Gastrocnemius medialis (tissue), 4 donors: ENCODE results near the gene URM1. TPM values are rescaled to one million over a fixed set of nuclear protein-coding genes. Genes with fewer than 3 reads are reported as not detected.
A peak's percentile ranks its signal among the peaks of the same experiment; 100 is the strongest.

Source experiments
- ATAC-seq, 2 donors: fragments of 150-250 bp; one replicate each; pipeline ENCODE4 v1.9.1; 2016
- DNase-seq, 2 donors: peaks; one replicate each; pipeline ENCODE4 v3.0.0-alpha.2; 2019
- H3K27ac ChIP-seq, 4 donors: fragments of 200-600 bp; sonication (generic); 1 replicate in 1 of 4; 2 replicates in 3 of 4; pipeline ENCODE4 v1.5.1; 2016 to 2018; ENCODE audit warnings: mild to moderate bottlenecking in 2 of 4, moderate library complexity in 1 of 4
- H3K27me3 ChIP-seq, 3 donors: fragments of 200-600 bp; sonication (generic) in 2 of 3; 1 replicate in 1 of 3; 2 replicates in 2 of 3; pipeline versions ENCODE4 v1.5.1 to v1.6.0; 2016 to 2019; ENCODE audit warnings: mild to moderate bottlenecking in 1 of 3, moderate library complexity in 1 of 3
- H3K36me3 ChIP-seq, 2 donors: fragments of 200-600 bp; sonication (generic) in 1 of 2; one replicate each; pipeline ENCODE4 v1.5.1; 2017 to 2018
- H3K4me1 ChIP-seq, 2 donors: fragments of 200-600 bp; sonication (generic) in 1 of 2; one replicate each; pipeline ENCODE4 v1.5.1; 2016 to 2017; ENCODE audit warnings: mild to moderate bottlenecking in 2 of 2
- H3K4me3 ChIP-seq, 4 donors: fragments of 200-600 bp; sonication (generic) in 3 of 4; 1 replicate in 1 of 4; 2 replicates in 3 of 4; pipeline ENCODE4 v1.5.1; 2016 to 2019; ENCODE audit warnings: mild to moderate bottlenecking in 2 of 4
- H3K9me3 ChIP-seq, 3 donors: fragments of 200-600 bp; sonication (generic) in 2 of 3; 1 replicate in 1 of 3; 2 replicates in 2 of 3; pipeline ENCODE4 v1.5.1; 2016 to 2019
- CTCF ChIP-seq, 5 experiments: fragments of 450-650 bp in 3 of 5; fragments of 200-600 bp in 2 of 5; sonication (generic) in 2 of 5; IDR thresholded peaks in 4 of 5; conservative IDR thresholded peaks in 1 of 5; 1 replicate in 4 of 5; 2 replicates in 1 of 5; pipeline ENCODE4 v1.5.1; 2016 to 2019; ENCODE audit warnings: antibody characterized with exemption in 5 of 5, mild to moderate bottlenecking in 3 of 5, moderate library complexity in 3 of 5
- POLR2A ChIP-seq, 2 donors: fragments of 450-650 bp; IDR thresholded peaks; one replicate each; pipeline ENCODE4 v1.6.1; 2017; ENCODE audit warnings: antibody characterized with exemption in 2 of 2, mild to moderate bottlenecking in 2 of 2, moderate library complexity in 2 of 2
- in situ Hi-C, 4 donors: fragments of 200-750 bp; cut with MboI; loops; one replicate each; pipeline versions ENCODE4 v1.15.0 to v1.8.0; 2017; ENCODE audit warnings: low sequenced_read_pairs in 4 of 4
- intact Hi-C: fragments of 100-400 bp; cut with DNase I; formaldehyde crosslinking; loops from one replicate; pipeline ENCODE4 v1.15.1; 2023; ENCODE audit warnings: low total_unique reads
- total RNA-seq, 4 donors: library from RNA; depleted of rRNA; stranded (reverse); fragments of >200 nt; gene quantifications; one replicate each; pipeline versions ENCODE4 v1.1.0 to v1.2.3, GENCODE V29; 2016

The URM1 gene
- total RNA-seq, 4 donors from 2014 or later: 24.1 to 34.1 (median 32.9) TPM

- H3K27me3 ChIP-seq: no peaks in the 10 kb centered on the region
- no peaks in the 10 kb centered on the region for H3K9me3 ChIP-seq
- peaks cover 0 to under 1% of the 10 kb centered on the region in 2 donors for H3K36me3 ChIP-seq
- H3K27ac ChIP-seq: peak overlapping the region in 1 of 4 donors; percentile 94
- H3K4me1 ChIP-seq: peaks cover 16 to 17% of the 10 kb centered on the region in 2 donors
- in situ Hi-C loops: no loop called here
- H3K4me3 ChIP-seq: no peak overlapping the region
- TF ChIP-seq POLR2A (IDR thresholded peaks at IDR 0.05): no peak
- no peak for TF ChIP-seq CTCF (IDR thresholded peaks at IDR 0.05 in 4 of 5, conservative IDR thresholded peaks at IDR 0.05 in 1 of 5)
- no peak for DNase-seq
- no peak for ATAC-seq
- intact Hi-C loops: loop anchor here (5.0 kb wide), 3 partner anchors 85 to 400 kb away; partner anchors contain the start of genes GLE1, ODF2 and ZER1
These were observed 1.6 kb downstream of the URM1 start for GRCh38 chr9:128372784-128373183.

- Histone ChIP-seq H3K27ac (no peak overlapping the region), H3K36me3 (peaks cover 0 to 14% of the 10 kb centered on the region in 2 donors), H3K9me3 (no peaks in the 10 kb centered on the region), H3K4me1 (peaks cover 16 to 17% of the 10 kb centered on the region in 2 donors), H3K4me3 (no peak overlapping the region), H3K27me3 (no peaks in the 10 kb centered on the region)
- DNase-seq: no peak
- no peak for ATAC-seq
- TF ChIP-seq CTCF (IDR thresholded peaks at IDR 0.05 in 4 of 5, conservative IDR thresholded peaks at IDR 0.05 in 1 of 5) (no peak), POLR2A (IDR thresholded peaks at IDR 0.05) (no peak)
- in situ Hi-C loops (no loop called here), intact Hi-C loops (loop anchor here (5.0 kb wide), 3 partner anchors 83 to 398 kb away; partner anchors contain the start of genes GLE1, ODF2 and ZER1)
These were observed 3.1 kb downstream of the URM1 start for GRCh38 chr9:128374221-128374675.

- in situ Hi-C loops: no loop called here
- no peaks in the 10 kb centered on the region for H3K9me3 ChIP-seq
- intact Hi-C loops: no loop called here
- H3K36me3 ChIP-seq: peaks cover 0 to 17% of the 10 kb centered on the region in 2 donors
- no peak overlapping the region for H3K27ac ChIP-seq
- TF ChIP-seq POLR2A (IDR thresholded peaks at IDR 0.05): no peak
- TF ChIP-seq CTCF (IDR thresholded peaks at IDR 0.05 in 4 of 5, conservative IDR thresholded peaks at IDR 0.05 in 1 of 5): no peak
- no peaks in the 10 kb centered on the region for H3K27me3 ChIP-seq
- ATAC-seq: no peak
- DNase-seq: no peak
- peaks cover 10% of the 10 kb centered on the region in 2 donors for H3K4me1 ChIP-seq
- no peak overlapping the region for H3K4me3 ChIP-seq
These were observed 4.7 kb downstream of the URM1 start for GRCh38 chr9:128375865-128376264.

- DNase-seq (no peak), ATAC-seq (no peak)
- H3K36me3 ChIP-seq: peaks cover 0 to 28% of the 10 kb centered on the region in 2 donors
- in situ Hi-C loops: no loop called here
- intact Hi-C loops: no loop called here
- no peak for TF ChIP-seq CTCF (IDR thresholded peaks at IDR 0.05 in 4 of 5, conservative IDR thresholded peaks at IDR 0.05 in 1 of 5)
- no peak for TF ChIP-seq POLR2A (IDR thresholded peaks at IDR 0.05)
- H3K27me3 ChIP-seq: no peaks in the 10 kb centered on the region
- H3K9me3 ChIP-seq: no peaks in the 10 kb centered on the region
- no peak overlapping the region for H3K4me3 ChIP-seq
- no peaks in the 10 kb centered on the region for H3K4me1 ChIP-seq
- no peak overlapping the region for H3K27ac ChIP-seq
These were observed 11.1 kb downstream of the URM1 start for GRCh38 chr9:128382261-128382660.
